ENCODE results near the gene HIF3A. TPM values are rescaled to one million over a fixed set of nuclear protein-coding genes. Genes with fewer than 3 reads are reported as not detected.

The HIF3A gene
- total RNA-seq, 6 experiments from 2014 or later = 0.14 to 3.3 (median 2.1) TPM

DNA sequence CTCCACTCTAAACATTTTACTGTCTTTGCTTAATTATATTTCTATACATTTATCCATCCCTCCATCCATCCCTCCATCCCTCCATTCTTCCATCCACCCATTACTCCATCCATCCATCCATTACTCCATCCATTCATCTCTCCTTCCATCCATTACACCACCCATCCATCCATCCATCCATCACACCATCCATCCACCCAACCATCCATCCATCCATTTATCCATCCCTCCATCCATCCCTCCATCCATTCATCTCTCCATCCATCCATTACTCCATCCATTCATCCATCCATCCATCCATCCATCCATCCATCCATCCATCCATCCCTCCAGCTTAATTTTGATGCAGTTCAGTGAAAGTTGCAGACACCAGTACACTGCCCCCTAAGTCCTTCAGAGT is 5.0 kb upstream of the HIF3A start:
- TF ChIP-seq, protein P1, sequence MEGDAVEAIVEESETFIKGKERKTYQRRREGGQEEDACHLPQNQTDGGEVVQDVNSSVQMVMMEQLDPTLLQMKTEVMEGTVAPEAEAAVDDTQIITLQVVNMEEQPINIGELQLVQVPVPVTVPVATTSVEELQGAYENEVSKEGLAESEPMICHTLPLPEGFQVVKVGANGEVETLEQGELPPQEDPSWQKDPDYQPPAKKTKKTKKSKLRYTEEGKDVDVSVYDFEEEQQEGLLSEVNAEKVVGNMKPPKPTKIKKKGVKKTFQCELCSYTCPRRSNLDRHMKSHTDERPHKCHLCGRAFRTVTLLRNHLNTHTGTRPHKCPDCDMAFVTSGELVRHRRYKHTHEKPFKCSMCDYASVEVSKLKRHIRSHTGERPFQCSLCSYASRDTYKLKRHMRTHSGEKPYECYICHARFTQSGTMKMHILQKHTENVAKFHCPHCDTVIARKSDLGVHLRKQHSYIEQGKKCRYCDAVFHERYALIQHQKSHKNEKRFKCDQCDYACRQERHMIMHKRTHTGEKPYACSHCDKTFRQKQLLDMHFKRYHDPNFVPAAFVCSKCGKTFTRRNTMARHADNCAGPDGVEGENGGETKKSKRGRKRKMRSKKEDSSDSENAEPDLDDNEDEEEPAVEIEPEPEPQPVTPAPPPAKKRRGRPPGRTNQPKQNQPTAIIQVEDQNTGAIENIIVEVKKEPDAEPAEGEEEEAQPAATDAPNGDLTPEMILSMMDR (IDR thresholded peaks at IDR 0.05) = no peak
- Mint-ChIP-seq H3K27me3 (ENCODE audit: insufficient read depth) (peaks cover 4% of the 10 kb centered on the region), H3K4me3 (no peak overlapping the region), H3K4me1 (ENCODE audit: low read depth) (peaks cover 24% of the 10 kb centered on the region), H3K36me3 (ENCODE audit: low read depth) (peaks cover 10% of the 10 kb centered on the region; the same call in 1 of the 2 replicates), H3K9me3 (no peaks in the 10 kb centered on the region; the same call in 1 of the 2 replicates), H3K27ac (no peak overlapping the region)
- no peak for DNase-seq

DNA sequence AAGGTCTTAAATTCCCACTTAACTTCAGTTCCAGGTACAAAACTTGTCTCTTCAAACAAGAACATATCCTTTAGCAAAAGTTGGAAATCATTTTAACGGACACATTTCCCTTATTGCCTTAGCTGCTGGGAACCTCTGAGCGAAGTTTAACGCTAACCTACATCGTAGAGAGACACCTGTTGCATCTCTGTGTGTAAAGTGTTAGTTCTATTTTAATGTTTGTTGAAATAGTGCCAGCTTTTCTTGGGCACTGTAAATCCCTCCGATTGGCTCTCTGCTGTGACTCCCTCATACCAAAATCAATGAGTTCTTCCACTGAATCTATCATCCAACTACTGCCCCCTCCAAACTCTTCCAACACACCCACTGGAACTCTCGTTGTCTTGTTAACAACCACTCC is 2.3 kb upstream of the HIF3A start:
- no peak for DNase-seq
- Mint-ChIP-seq H3K4me1 (ENCODE audit: low read depth) (peaks cover 21% of the 10 kb centered on the region), H3K4me3 (no peak overlapping the region), H3K9me3 (no peaks in the 10 kb centered on the region; the same call in 1 of the 2 replicates), H3K27me3 (ENCODE audit: insufficient read depth) (peaks cover 4% of the 10 kb centered on the region), H3K36me3 (ENCODE audit: low read depth) (peaks cover 7% of the 10 kb centered on the region; the same call in 1 of the 2 replicates), H3K27ac (no peak overlapping the region)
- TF ChIP-seq, protein P1 (IDR thresholded peaks at IDR 0.05) = no peak

DNA sequence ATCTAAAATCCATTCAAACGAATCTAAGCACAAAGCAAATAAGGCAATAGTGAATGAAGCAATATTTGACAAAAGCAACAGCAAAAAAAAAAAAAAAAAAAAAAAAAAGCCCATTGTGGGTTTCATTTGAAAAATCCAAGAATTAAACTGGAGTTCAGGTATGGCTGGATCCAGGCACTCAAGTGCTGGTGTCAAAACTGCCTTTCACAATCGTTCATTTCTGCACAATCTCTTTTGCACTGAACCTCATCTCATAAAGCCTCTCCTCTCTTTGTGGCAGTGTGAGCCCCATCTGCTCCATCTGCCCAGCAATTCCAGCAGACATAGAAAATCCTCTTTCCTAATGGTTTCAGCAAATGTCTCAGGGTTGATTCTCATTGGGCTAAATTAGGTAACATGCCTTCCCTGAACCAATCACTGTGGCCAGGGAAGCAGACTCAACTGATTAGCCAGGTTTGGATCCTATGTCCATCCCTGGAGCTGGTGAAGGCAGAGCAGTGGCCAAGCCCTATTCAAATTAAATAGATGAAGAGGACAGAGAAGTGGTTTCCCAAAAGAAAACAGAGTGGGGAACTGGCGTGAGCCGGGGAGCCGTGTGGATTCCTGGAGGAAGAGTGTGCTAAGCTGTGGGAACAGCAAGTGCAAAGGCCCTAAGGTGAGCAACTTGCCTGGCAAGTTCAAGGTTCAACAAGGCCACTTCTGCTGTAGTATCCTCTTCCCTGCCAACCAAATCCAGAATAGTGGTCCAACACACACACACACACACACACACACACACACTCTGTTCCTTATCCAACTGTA is 1.2 kb upstream of the HIF3A start:
- Mint-ChIP-seq H3K4me1 (ENCODE audit: low read depth) (peaks cover 24% of the 10 kb centered on the region), H3K27ac (no peak overlapping the region), H3K27me3 (ENCODE audit: insufficient read depth) (peaks cover 4% of the 10 kb centered on the region), H3K9me3 (no peaks in the 10 kb centered on the region), H3K4me3 (no peak overlapping the region), H3K36me3 (ENCODE audit: low read depth) (no peaks in the 10 kb centered on the region)
- DNase-seq = no peak
- TF ChIP-seq, protein P1 (IDR thresholded peaks at IDR 0.05) = no peak

DNA sequence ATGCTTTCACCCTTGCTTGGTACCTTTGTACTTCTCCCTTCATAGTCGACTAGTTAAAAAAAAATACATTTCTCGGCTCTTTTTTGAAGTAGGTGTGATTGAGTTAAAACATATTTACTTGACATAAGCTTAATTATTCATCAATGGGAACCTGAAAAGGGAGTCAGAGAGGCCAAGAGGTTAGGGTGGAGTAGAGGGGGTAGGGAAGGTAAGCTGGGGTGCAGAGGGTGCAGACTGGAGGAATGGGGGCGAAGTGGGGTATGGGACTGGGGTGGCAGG is 701 bp upstream of the HIF3A start:
- H3K4me3 Mint-ChIP-seq = no peak overlapping the region
- H3K27ac Mint-ChIP-seq = no peak overlapping the region
- no peak for DNase-seq
- H3K4me1 Mint-ChIP-seq (ENCODE audit: low read depth) = peaks cover 24% of the 10 kb centered on the region
- H3K36me3 Mint-ChIP-seq (ENCODE audit: low read depth) = no peaks in the 10 kb centered on the region
- H3K27me3 Mint-ChIP-seq (ENCODE audit: insufficient read depth) = peaks cover 4% of the 10 kb centered on the region
- TF ChIP-seq, protein P1 (IDR thresholded peaks at IDR 0.05) = no peak
- no peaks in the 10 kb centered on the region for H3K9me3 Mint-ChIP-seq

DNA sequence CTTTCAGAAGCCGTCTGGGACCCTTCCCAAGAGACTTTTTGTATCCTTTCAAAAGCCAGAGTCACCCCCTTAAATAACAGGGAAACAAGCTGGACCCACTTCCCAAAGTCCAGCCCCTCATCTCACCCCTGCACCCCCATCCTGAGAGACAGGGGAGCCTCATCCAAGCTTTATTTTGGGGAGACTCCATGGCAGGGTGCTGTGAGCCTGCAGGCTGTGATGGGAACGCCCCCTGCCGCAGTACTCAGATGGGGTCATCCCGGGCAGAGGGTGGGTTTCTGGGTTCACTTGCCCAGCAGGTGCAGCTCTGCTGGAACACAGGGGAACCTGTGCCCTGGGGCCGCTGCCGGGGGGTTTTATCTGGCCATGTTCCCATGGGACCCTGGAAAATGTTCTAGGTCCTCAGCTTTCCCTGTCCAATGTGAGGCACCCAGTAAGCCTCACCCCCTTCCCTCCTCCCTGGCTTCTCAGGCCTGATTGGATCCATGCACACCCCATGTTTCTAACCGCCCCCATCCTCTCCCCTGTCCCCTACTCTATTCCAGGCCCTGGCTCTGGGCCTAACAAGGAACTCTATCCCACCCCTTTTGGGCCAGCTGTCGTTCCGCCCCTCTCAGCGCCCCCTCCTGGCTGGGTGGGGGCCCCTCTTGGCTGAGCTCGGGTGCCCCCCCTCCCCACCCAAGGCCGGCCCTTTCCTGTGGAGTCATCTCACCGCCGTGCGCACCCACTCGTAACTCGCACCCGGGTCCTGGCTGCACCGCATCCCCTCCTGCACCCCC is 1.0 kb downstream of the HIF3A start:
- peak overlapping the region; percentile 67; the same call in 1 of the 2 replicates for H3K4me3 Mint-ChIP-seq
- DNase-seq = no peak
- H3K4me1 Mint-ChIP-seq (ENCODE audit: low read depth) = peaks cover 24% of the 10 kb centered on the region
- H3K27me3 Mint-ChIP-seq (ENCODE audit: insufficient read depth) = peaks cover 4% of the 10 kb centered on the region
- H3K27ac Mint-ChIP-seq = no peak overlapping the region
- no peaks in the 10 kb centered on the region for H3K36me3 Mint-ChIP-seq (ENCODE audit: low read depth)
- H3K9me3 Mint-ChIP-seq = no peaks in the 10 kb centered on the region
- TF ChIP-seq, protein P1 (IDR thresholded peaks at IDR 0.05) = peak; percentile 38
